Type B pancreatic cell (in vitro differentiated cells): Measurements from ENCODE around the gene TMEM235. TPM values are rescaled to one million over a fixed set of nuclear protein-coding genes. Genes with fewer than 3 reads are reported as not detected.
A peak's percentile ranks its signal among the peaks of the same experiment; 100 is the strongest.
"Not testable (repeated sequence)": the region's sequence is repeated elsewhere in the genome, so short reads cannot be mapped to it uniquely, and the experiment has no call there.

ENCODE experiments used
- DNase-seq: peaks from one replicate; pipeline ENCODE4 v3.0.0; 2021; ENCODE audit warnings: mixed read lengths; ENCODE audit not compliant: unreplicated experiment; ENCODE audit errors: extremely low spot score
- H3K27ac Mint-ChIP-seq: 2 replicates; pipeline ENCODE4 v1.8.0; 2021; ENCODE audit warnings: mild to moderate bottlenecking, mixed read lengths
- H3K27me3 Mint-ChIP-seq: 2 replicates; pipeline ENCODE4 v1.8.0; 2021; ENCODE audit warnings: mixed read lengths
- H3K36me3 Mint-ChIP-seq: 2 replicates; pipeline ENCODE4 v1.8.0; 2021; ENCODE audit warnings: mixed read lengths
- H3K4me1 Mint-ChIP-seq: one replicate; pipeline ENCODE4 v1.8.0; 2021; ENCODE audit warnings: mixed read lengths; ENCODE audit not compliant: unreplicated experiment
- H3K4me3 Mint-ChIP-seq: 2 replicates; pipeline ENCODE4 v1.8.0; 2021; ENCODE audit warnings: mild to moderate bottlenecking, mixed read lengths
- H3K9me3 Mint-ChIP-seq: 2 replicates; pipeline ENCODE4 v1.8.0; 2021; ENCODE audit warnings: mixed read lengths
- CTCF ChIP-seq: fragments of 200-600 bp; sonication (generic); conservative IDR thresholded peaks from 2 replicates; pipeline ENCODE4 v1.5.0; 2021; ENCODE audit warnings: antibody characterized with exemption, mild to moderate bottlenecking
- total RNA-seq: library from RNA; stranded (reverse); gene quantifications from 2 replicates; pipeline ENCODE4 v1.2.1, GENCODE V29; 2021; ENCODE audit warnings: low replicate concordance

TMEM235 gene
- total RNA-seq, 1 donor from 2014 or later = 0.43 TPM

- H3K27ac Mint-ChIP-seq = no peak overlapping the region
- no peak for DNase-seq
- no peaks in the 10 kb centered on the region for H3K36me3 Mint-ChIP-seq
- H3K27me3 Mint-ChIP-seq = peaks cover 37% of the 10 kb centered on the region
- H3K9me3 Mint-ChIP-seq = no peaks in the 10 kb centered on the region
- peaks cover 4% of the 10 kb centered on the region for H3K4me1 Mint-ChIP-seq
- peak overlapping the region; percentile 52 for H3K4me3 Mint-ChIP-seq
- no peak for TF ChIP-seq CTCF
Measured at GRCh38 chr17:78232859-78233173, 1.4 kb downstream of the TMEM235 start.

GRCh38 chr17:78233678-78234077 lies 2.2 kb downstream of the TMEM235 start:
- no peak overlapping the region for H3K27ac Mint-ChIP-seq
- peaks cover 4% of the 10 kb centered on the region for H3K4me1 Mint-ChIP-seq
- H3K9me3 Mint-ChIP-seq = no peaks in the 10 kb centered on the region
- H3K27me3 Mint-ChIP-seq = peaks cover 37% of the 10 kb centered on the region
- no peak for TF ChIP-seq CTCF
- H3K36me3 Mint-ChIP-seq = no peaks in the 10 kb centered on the region
- no peak for DNase-seq
- no peak overlapping the region for H3K4me3 Mint-ChIP-seq

GRCh38 chr17:78234261-78234865 lies 2.9 kb downstream of the TMEM235 start:
- TF ChIP-seq CTCF = no peak
- no peaks in the 10 kb centered on the region for H3K9me3 Mint-ChIP-seq
- H3K36me3 Mint-ChIP-seq = no peaks in the 10 kb centered on the region
- H3K4me3 Mint-ChIP-seq = no peak overlapping the region
- peaks cover 4% of the 10 kb centered on the region for H3K4me1 Mint-ChIP-seq
- no peak for DNase-seq
- H3K27me3 Mint-ChIP-seq = peaks cover 33% of the 10 kb centered on the region
- H3K27ac Mint-ChIP-seq = no peak overlapping the region

- H3K27me3 Mint-ChIP-seq = peaks cover 33% of the 10 kb centered on the region
- not testable (repeated sequence) for H3K27ac Mint-ChIP-seq, H3K36me3 Mint-ChIP-seq, H3K4me3 Mint-ChIP-seq, H3K4me1 Mint-ChIP-seq, H3K9me3 Mint-ChIP-seq, DNase-seq
Measured at GRCh38 chr17:78235022-78235421, 3.6 kb downstream of the TMEM235 start.

- Mint-ChIP-seq H3K36me3 (no peaks in the 10 kb centered on the region), H3K9me3 (no peaks in the 10 kb centered on the region), H3K27me3 (peaks cover 25% of the 10 kb centered on the region), H3K4me3 (no peak overlapping the region), H3K4me1 (no peaks in the 10 kb centered on the region), H3K27ac (no peak overlapping the region)
- no peak for DNase-seq
- TF ChIP-seq CTCF = no peak
Measured at GRCh38 chr17:78235885-78236284, 4.5 kb downstream of the TMEM235 start.

GRCh38 chr17:78236362-78237127 lies 5.1 kb downstream of the TMEM235 start:
- Mint-ChIP-seq H3K4me1 (peaks cover 2% of the 10 kb centered on the region), H3K9me3 (peaks cover 2% of the 10 kb centered on the region), H3K4me3 (no peak overlapping the region), H3K36me3 (no peaks in the 10 kb centered on the region), H3K27me3 (peaks cover 19% of the 10 kb centered on the region), H3K27ac (no peak overlapping the region)
- no peak for DNase-seq
- TF ChIP-seq CTCF = no peak
